HepG2 (cell line): ENCODE data around the gene GALNT10. TPM values are rescaled to one million over a fixed set of nuclear protein-coding genes. Genes with fewer than 3 reads are reported as not detected.
A peak's percentile ranks its signal among the peaks of the same experiment; 100 is the strongest.

Experiments used
- ARNTL ChIP-seq: sonication (generic); formaldehyde crosslinking; IDR thresholded peaks from 2 replicates; pipeline ENCODE4 v1.4.0; 2020; ENCODE audit warnings: mild to moderate bottlenecking, missing genetic modification reagents
- BRCA1 ChIP-seq: sonication (generic); formaldehyde crosslinking; IDR thresholded peaks from 2 replicates; pipeline ENCODE4 v1.4.0; 2020; ENCODE audit warnings: missing genetic modification reagents
- CEBPG ChIP-seq: IDR thresholded peaks from 2 replicates; pipeline ENCODE4 v1.6.1; 2016
- GLI4 ChIP-seq: sonication (generic); formaldehyde crosslinking; IDR thresholded peaks from 2 replicates; pipeline ENCODE4 v1.5.1; 2020; ENCODE audit warnings: missing genetic modification reagents, mild to moderate bottlenecking, moderate library complexity, borderline replicate concordance
- GPN1 ChIP-seq: sonication (generic); formaldehyde crosslinking; IDR thresholded peaks from 2 replicates; pipeline ENCODE4 v1.5.1; 2020; ENCODE audit warnings: missing genetic modification reagents, borderline replicate concordance
- HOMEZ ChIP-seq: IDR thresholded peaks from 2 replicates; pipeline ENCODE4 v1.6.1; 2016; ENCODE audit warnings: low read depth
- HOXD1 ChIP-seq: sonication (generic); formaldehyde crosslinking; IDR thresholded peaks from 2 replicates; pipeline ENCODE4 v1.5.0; 2020; ENCODE audit warnings: missing genetic modification reagents
- IKZF5 ChIP-seq: IDR thresholded peaks from 2 replicates; pipeline ENCODE4 v1.6.1; 2018; ENCODE audit warnings: missing genetic modification reagents, mild to moderate bottlenecking, missing compliant biosample characterization
- IRX3 ChIP-seq: sonication (generic); formaldehyde crosslinking; IDR thresholded peaks from 2 replicates; pipeline ENCODE4 v1.8.1; 2023; ENCODE audit warnings: mild to moderate bottlenecking, low read depth, missing genetic modification reagents, borderline replicate concordance
- MATR3 ChIP-seq: sonication (generic); formaldehyde crosslinking; IDR thresholded peaks from 2 replicates; pipeline ENCODE4 v1.4.0; 2020; ENCODE audit warnings: missing genetic modification reagents
- RBM39 ChIP-seq: fragments of 200-400 bp; formaldehyde crosslinking; IDR thresholded peaks from one replicate; pipeline ENCODE4 v1.6.1; 2018; ENCODE audit warnings: antibody characterized with exemption, mild to moderate bottlenecking, low read depth, low read length; ENCODE audit not compliant: poor library complexity, severe bottlenecking
- SMARCE1 ChIP-seq: fragments of 450-650 bp; IDR thresholded peaks from 2 replicates; pipeline ENCODE4 v1.6.1; 2017; ENCODE audit warnings: borderline replicate concordance
- SRSF9 ChIP-seq: fragments of 200-400 bp; formaldehyde crosslinking; IDR thresholded peaks from 2 replicates; pipeline ENCODE4 v1.6.1; 2018; ENCODE audit warnings: borderline replicate concordance, mild to moderate bottlenecking, low read depth, low read length; ENCODE audit not compliant: insufficient read depth, poor library complexity, severe bottlenecking
- TGIF2 ChIP-seq: IDR thresholded peaks from 2 replicates; pipeline ENCODE4 v1.6.1; 2016; ENCODE audit warnings: control low read depth, missing compliant biosample characterization
- TP53 ChIP-seq: sonication (generic); formaldehyde crosslinking; conservative IDR thresholded peaks from 2 replicates; pipeline ENCODE4 v1.4.0; 2020; ENCODE audit warnings: missing genetic modification reagents
- WIZ ChIP-seq: sonication (generic); formaldehyde crosslinking; IDR thresholded peaks from 2 replicates; pipeline ENCODE4 v1.5.1; 2020; ENCODE audit warnings: mild to moderate bottlenecking, missing genetic modification reagents
- ZNF160 ChIP-seq: sonication (generic); formaldehyde crosslinking; IDR thresholded peaks from 2 replicates; pipeline ENCODE4 v1.8.0; 2022; ENCODE audit warnings: mild to moderate bottlenecking, inconsistent platforms, missing genetic modification reagents
- ZNF17 ChIP-seq: sonication (generic); formaldehyde crosslinking; IDR thresholded peaks from 2 replicates; pipeline ENCODE4 v1.5.0; 2020; ENCODE audit warnings: mild to moderate bottlenecking, missing genetic modification reagents
- ZNF282 ChIP-seq: fragments of 450-650 bp; IDR thresholded peaks from 2 replicates; pipeline ENCODE4 v1.6.1; 2018; ENCODE audit not compliant: partially characterized antibody
- ZNF430 ChIP-seq: sonication (generic); formaldehyde crosslinking; IDR thresholded peaks from 2 replicates; pipeline ENCODE4 v1.9.0; 2021; ENCODE audit warnings: mild to moderate bottlenecking, missing genetic modification reagents
- ZNF513 ChIP-seq: sonication (generic); formaldehyde crosslinking; conservative IDR thresholded peaks from 2 replicates; pipeline ENCODE4 v1.5.0; 2020; ENCODE audit warnings: missing genetic modification reagents
- ZNF552 ChIP-seq: sonication (generic); formaldehyde crosslinking; IDR thresholded peaks from 2 replicates; pipeline ENCODE4 v1.9.0; 2022; ENCODE audit warnings: missing genetic modification reagents, mild to moderate bottlenecking, borderline replicate concordance
- ZNF563 ChIP-seq: sonication (generic); formaldehyde crosslinking; IDR thresholded peaks from 2 replicates; pipeline ENCODE4 v1.8.0; 2022; ENCODE audit warnings: mild to moderate bottlenecking, moderate library complexity, missing genetic modification reagents
- ZNF652 ChIP-seq: IDR thresholded peaks from 2 replicates; pipeline ENCODE4 v1.6.1; 2016; ENCODE audit warnings: low read depth, borderline replicate concordance
- ZNF772 ChIP-seq: sonication (generic); formaldehyde crosslinking; IDR thresholded peaks from 2 replicates; pipeline ENCODE4 v1.5.0; 2020; ENCODE audit warnings: mild to moderate bottlenecking, missing genetic modification reagents
- polyA plus RNA-seq, 8 experiments: library from polyadenylated mRNA; depleted of rRNA in 3 of 8; stranded (reverse) in 7 of 8; unstranded in 1 of 8; fragments of >200 nt; fragmentation: Illumina TruSeq in 4 of 8; extraction: Trizol in 4 of 8; gene quantifications; 2 replicates each; pipeline versions ENCODE4 v1.2.1 to v1.2.3, GENCODE V29; 2011 to 2016; ENCODE audit warnings: low read depth in 4 of 8, missing spikeins in 1 of 8, mixed read lengths in 1 of 8; ENCODE audit not compliant: insufficient read depth in 1 of 8
- total RNA-seq, 5 experiments: library from RNA; depleted of rRNA; stranded (reverse); fragments of >200 nt; fragmentation: Illumina TruSeq; extraction: Trizol; gene quantifications; 2 replicates each; pipeline ENCODE4 v1.2.3, GENCODE V29; 2016; ENCODE audit warnings: low read depth in 1 of 5

Gene GALNT10
- total and polyA plus RNA-seq, 2 of the 13 experiments (the other 11 are each of a cell fraction or from before 2014, with no cell fraction given), result 8.1 to 11.2 TPM

GRCh38 chr5:154446195-154447088, 255.9 kb downstream of the GALNT10 start (continued):
- TF ChIP-seq ZNF17 (CRISPR knock-in tag) (no peak), IRX3 (CRISPR knock-in tag) (no peak), GPN1 (CRISPR knock-in tag) (no peak), ZNF552 (no peak), RBM39 (no peak), HOXD1 (no peak), ZNF282 (no peak), ARNTL (CRISPR knock-in tag) (no peak), ZNF563 (CRISPR knock-in tag) (0 out of 2 replicates have a peak, but pooled peaks have one; percentile 15), MATR3 (CRISPR knock-in tag) (no peak), ZNF160 (CRISPR knock-in tag) (no peak), SRSF9 (no peak), SMARCE1 (no peak), GLI4 (CRISPR knock-in tag) (no peak), TGIF2 (no peak), IKZF5 (CRISPR knock-in tag) (peak; percentile 49; the same call in 1 of the 2 replicates), ZNF430 (CRISPR knock-in tag) (no peak; the same call in 1 of the 2 replicates), BRCA1 (no peak), ZNF772 (CRISPR knock-in tag) (no peak), CEBPG (CRISPR knock-in tag) (no peak), ZNF652 (CRISPR knock-in tag) (no peak), HOMEZ (no peak), WIZ (no peak), ZNF513 (CRISPR knock-in tag) (no peak), TP53 (CRISPR knock-in tag) (no peak)
